Vagina (tissue), 2 donors: ENCODE measurements around the gene RHEX. TPM values are rescaled to one million over a fixed set of nuclear protein-coding genes. Genes with fewer than 3 reads are reported as not detected.

Experiments used
- DNase-seq, 2 donors: peaks; one replicate each; pipeline ENCODE4 v3.0.0-alpha.2; 2017; ENCODE audit errors: extremely low spot score in 2 of 2
- H3K27ac ChIP-seq: fragments of 200-600 bp; sonication (generic); one replicate; pipeline ENCODE4 v1.5.1; 2019
- H3K27me3 ChIP-seq: fragments of 200-600 bp; sonication (generic); one replicate; pipeline ENCODE4 v1.5.1; 2019
- H3K36me3 ChIP-seq, 2 donors: fragments of 200-600 bp; sonication (generic); one replicate each; pipeline ENCODE4 v1.5.1; 2017 to 2019
- H3K4me1 ChIP-seq: fragments of 200-600 bp; sonication (generic); one replicate; pipeline ENCODE4 v1.5.1; 2019
- H3K4me3 ChIP-seq, 2 donors: fragments of 200-600 bp; sonication (generic); 1 replicate in 1 of 2; 2 replicates in 1 of 2; pipeline ENCODE4 v1.5.1; 2016 to 2019
- H3K9me3 ChIP-seq: fragments of 200-600 bp; sonication (generic); one replicate; pipeline ENCODE4 v1.5.1; 2019
- CTCF ChIP-seq, 3 experiments: fragments of 450-650 bp in 2 of 3; fragments of 200-600 bp in 1 of 3; sonication (generic) in 1 of 3; IDR thresholded peaks; one replicate each; pipeline ENCODE4 v1.5.1; 2017 to 2019; ENCODE audit warnings: antibody characterized with exemption in 3 of 3, mild to moderate bottlenecking in 2 of 3, moderate library complexity in 2 of 3
- POLR2A ChIP-seq, 2 donors: fragments of 450-650 bp; IDR thresholded peaks; one replicate each; pipeline ENCODE4 v1.6.1; 2017; ENCODE audit warnings: antibody characterized with exemption in 2 of 2, mild to moderate bottlenecking in 2 of 2, moderate library complexity in 2 of 2
- POLR2AphosphoS5 ChIP-seq, 2 donors: sonication (generic); formaldehyde crosslinking; IDR thresholded peaks; one replicate each; pipeline ENCODE4 v1.9.0; 2017; ENCODE audit warnings: antibody characterized with exemption in 2 of 2, mild to moderate bottlenecking in 2 of 2, low read depth in 1 of 2; ENCODE audit not compliant: insufficient read depth in 1 of 2
- intact Hi-C: fragments of 100-400 bp; cut with DNase I; formaldehyde crosslinking; loops from one replicate; pipeline ENCODE4 v1.15.1; 2023
- total RNA-seq: library from RNA; depleted of rRNA; stranded (reverse); fragments of >200 nt; gene quantifications from one replicate; pipeline ENCODE4 v1.2.3, GENCODE V29; 2016

RHEX gene
- total RNA-seq, 1 donor from 2014 or later: 1.7 TPM

DNA sequence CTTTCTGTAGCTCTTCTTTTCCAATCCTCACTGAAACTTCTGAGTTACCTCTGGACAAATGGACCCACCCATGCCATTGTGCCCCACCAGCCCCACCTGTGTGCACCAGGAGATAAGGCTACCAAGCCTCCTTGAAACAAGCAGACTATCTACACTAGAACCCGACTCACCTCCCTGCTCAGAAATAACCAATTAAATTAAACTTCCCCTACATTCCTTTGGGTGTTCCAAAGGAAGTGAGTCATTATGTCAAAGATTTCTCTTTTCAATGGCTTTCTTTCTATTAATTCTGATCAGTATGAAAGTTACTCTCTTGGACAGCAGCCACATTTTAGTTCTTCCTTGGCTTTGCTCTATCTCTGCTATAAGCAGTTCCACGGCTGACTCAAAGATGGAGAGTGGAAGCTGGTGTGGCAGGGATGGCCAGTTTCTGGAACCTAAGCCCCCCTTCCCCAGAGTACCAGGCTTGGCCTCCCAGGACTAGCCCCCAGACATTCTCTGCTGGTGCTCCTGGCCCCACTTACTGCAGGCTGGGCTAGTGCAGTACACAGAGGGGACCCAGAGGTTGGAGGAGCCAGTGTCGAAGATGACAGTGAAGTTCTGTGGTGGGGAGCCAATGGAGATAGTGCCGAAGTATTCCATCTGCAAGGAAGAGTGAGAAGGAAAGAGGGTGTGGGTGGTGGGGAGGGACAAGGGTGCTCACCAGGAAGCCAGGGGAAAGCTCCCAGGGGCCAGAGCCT is 31.2 kb upstream of the RHEX start:
- TF ChIP-seq POLR2A (IDR thresholded peaks at IDR 0.05) (no peak), POLR2AphosphoS5 (IDR thresholded peaks at IDR 0.05; ENCODE audit: insufficient read depth in 1 of 2, low read depth in 1 of 2) (no peak), CTCF (IDR thresholded peaks at IDR 0.05) (no peak)
- no peak for DNase-seq
- no peak overlapping the region for H3K4me3 ChIP-seq
- no peaks in the 10 kb centered on the region for H3K36me3 ChIP-seq
- intact Hi-C loops: loop anchor here (10.0 kb wide), 1 partner anchor 1587 kb away; no protein-coding TSS in a partner anchor
- H3K9me3 ChIP-seq: no peaks in the 10 kb centered on the region
- H3K27me3 ChIP-seq: no peaks in the 10 kb centered on the region
- H3K27ac ChIP-seq: no peak overlapping the region
- no peaks in the 10 kb centered on the region for H3K4me1 ChIP-seq

DNA sequence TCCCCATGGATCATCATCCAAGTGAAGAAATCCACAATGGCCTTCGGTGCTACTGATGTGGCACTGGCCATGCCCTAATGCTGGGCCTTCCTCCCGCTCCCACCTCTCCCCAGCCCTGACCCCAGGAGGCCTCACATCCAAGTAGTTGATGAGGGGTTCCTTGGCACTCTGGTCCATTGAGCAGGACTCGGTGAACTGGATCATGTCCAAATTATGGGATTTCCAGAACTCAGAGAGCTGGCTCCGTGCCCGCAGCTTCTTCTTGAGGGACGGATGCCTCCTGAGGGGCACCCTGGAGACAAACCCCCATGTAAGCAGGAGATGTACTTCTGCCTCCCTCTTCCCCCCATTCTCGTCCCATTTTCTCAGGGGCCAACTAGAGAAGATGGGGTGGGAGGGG is 30.2 kb upstream of the RHEX start:
- intact Hi-C loops: loop anchor here (10.0 kb wide), 1 partner anchor 1588 kb away; no protein-coding TSS in a partner anchor
- no peaks in the 10 kb centered on the region for H3K36me3 ChIP-seq
- TF ChIP-seq POLR2A (IDR thresholded peaks at IDR 0.05): no peak
- no peak for TF ChIP-seq CTCF (IDR thresholded peaks at IDR 0.05)
- no peak for TF ChIP-seq POLR2AphosphoS5 (IDR thresholded peaks at IDR 0.05; ENCODE audit: insufficient read depth in 1 of 2, low read depth in 1 of 2)
- no peaks in the 10 kb centered on the region for H3K9me3 ChIP-seq
- H3K27ac ChIP-seq: no peak overlapping the region
- H3K4me3 ChIP-seq: no peak overlapping the region
- no peaks in the 10 kb centered on the region for H3K27me3 ChIP-seq
- no peak for DNase-seq
- no peaks in the 10 kb centered on the region for H3K4me1 ChIP-seq

DNA sequence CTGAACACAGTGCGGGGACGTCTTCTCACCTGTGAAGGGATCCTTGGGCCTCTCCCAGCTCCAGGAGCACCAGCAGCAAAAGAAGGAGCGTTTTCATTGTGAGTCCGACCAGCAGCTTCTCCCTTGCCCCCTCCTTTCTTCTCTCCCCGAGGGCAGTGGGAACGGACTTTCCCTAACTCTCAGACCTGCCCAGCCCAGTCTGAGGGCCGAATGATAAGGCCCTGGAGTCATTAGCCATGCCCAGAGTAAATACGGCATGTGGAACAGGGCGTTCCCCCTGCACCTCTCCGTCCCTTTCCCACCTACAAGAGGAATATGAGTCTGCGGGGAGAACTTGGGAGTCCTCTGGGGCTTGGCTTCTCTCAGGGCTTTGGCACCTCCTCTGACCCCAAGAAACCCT is 29.3 kb upstream of the RHEX start, which contains the start of gene CTSE:
Gene CTSE, minus strand, starts transcription at position 201 of the 400 bp plus-strand sequence. Its CDS starts 104 bp downstream, at position 97.
- intact Hi-C loops: loop anchor here (10.0 kb wide), 1 partner anchor 1589 kb away; no protein-coding TSS in a partner anchor
- Histone ChIP-seq H3K36me3 (no peaks in the 10 kb centered on the region), H3K4me1 (no peaks in the 10 kb centered on the region), H3K27ac (no peak within 1 kb of the TSS), H3K9me3 (no peaks in the 10 kb centered on the region), H3K4me3 (no peak within 1 kb of the TSS), H3K27me3 (no peaks in the 10 kb centered on the region)
- no peak for DNase-seq
- TF ChIP-seq CTCF (IDR thresholded peaks at IDR 0.05): no peak
- no peak for TF ChIP-seq POLR2AphosphoS5 (IDR thresholded peaks at IDR 0.05; ENCODE audit: insufficient read depth in 1 of 2, low read depth in 1 of 2)
- TF ChIP-seq POLR2A (IDR thresholded peaks at IDR 0.05): no peak

GRCh38 chr1:206025283-206025820 is 27.6 kb upstream of the RHEX start:
- intact Hi-C loops: loop anchor here (10.0 kb wide), 1 partner anchor 1591 kb away; no protein-coding TSS in a partner anchor
- peaks cover 11% of the 10 kb centered on the region for H3K4me1 ChIP-seq
- H3K27ac ChIP-seq: no peak overlapping the region
- no peaks in the 10 kb centered on the region for H3K9me3 ChIP-seq
- no peaks in the 10 kb centered on the region for H3K36me3 ChIP-seq
- TF ChIP-seq POLR2A (IDR thresholded peaks at IDR 0.05): no peak
- no peak for TF ChIP-seq CTCF (IDR thresholded peaks at IDR 0.05)
- no peak for TF ChIP-seq POLR2AphosphoS5 (IDR thresholded peaks at IDR 0.05; ENCODE audit: insufficient read depth in 1 of 2, low read depth in 1 of 2)
- H3K27me3 ChIP-seq: no peaks in the 10 kb centered on the region
- DNase-seq: no peak
- H3K4me3 ChIP-seq: no peak overlapping the region

DNA sequence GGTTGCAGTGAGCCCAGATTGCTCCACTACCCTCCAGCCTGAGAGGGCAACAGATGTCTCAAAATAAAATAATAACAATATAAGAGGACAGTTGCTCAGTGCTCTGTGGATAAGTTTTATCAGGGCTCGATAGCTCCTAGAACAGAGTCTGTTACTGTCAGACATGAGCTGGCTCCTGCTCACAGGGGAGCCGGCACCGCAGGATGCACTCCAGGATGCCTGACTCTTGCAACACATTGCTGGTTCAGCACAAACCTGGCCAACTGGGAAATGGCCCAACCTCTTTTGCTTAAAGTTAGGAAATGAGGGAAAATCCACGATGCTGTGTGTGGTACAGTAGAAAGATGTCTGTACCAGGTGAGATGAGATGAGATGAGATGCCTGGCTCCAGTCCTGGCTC is 23.5 kb upstream of the RHEX start:
- TF ChIP-seq POLR2AphosphoS5 (IDR thresholded peaks at IDR 0.05; ENCODE audit: insufficient read depth in 1 of 2, low read depth in 1 of 2) (peak in 1 of 2 donors; percentile 38), CTCF (IDR thresholded peaks at IDR 0.05) (no peak)
- H3K27ac ChIP-seq: no peak overlapping the region
- no peak overlapping the region for H3K4me3 ChIP-seq
- H3K9me3 ChIP-seq: no peaks in the 10 kb centered on the region
- H3K4me1 ChIP-seq: peaks cover 16% of the 10 kb centered on the region
- no peaks in the 10 kb centered on the region for H3K27me3 ChIP-seq
- intact Hi-C loops: loop anchor here (10.0 kb wide), 1 partner anchor 1595 kb away; no protein-coding TSS in a partner anchor
- no peaks in the 10 kb centered on the region for H3K36me3 ChIP-seq
- DNase-seq: no peak
